Endothelial cell of umbilical vein (primary cell): ENCODE results near the gene SLC8A2.

Source experiments
- CTCF ChIP-seq, 2 donors: IDR thresholded peaks; 1 replicate in 1 of 2; 2 replicates in 1 of 2; pipeline ENCODE4 v1.5.1; 2011; ENCODE audit warnings: low read length in 2 of 2, mild to moderate bottlenecking in 2 of 2, moderate library complexity in 2 of 2, control low read depth in 1 of 2, inconsistent platforms in 1 of 2, low read depth in 1 of 2; ENCODE audit not compliant: insufficient read depth in 1 of 2; ENCODE audit errors: extremely low read depth in 1 of 2
- EZH2 ChIP-seq: IDR thresholded peaks from 2 replicates; pipeline ENCODE4 v1.6.1; 2012; ENCODE audit warnings: borderline replicate concordance, low read depth, mild to moderate bottlenecking, moderate library complexity, low read length, inconsistent platforms; ENCODE audit not compliant: severe bottlenecking
- FOS ChIP-seq: IDR thresholded peaks from 2 replicates; pipeline ENCODE4 v1.6.1; 2011; ENCODE audit warnings: mild to moderate bottlenecking, low read length, moderate library complexity, borderline replicate concordance; ENCODE audit not compliant: insufficient read depth
- GATA2 ChIP-seq: IDR thresholded peaks from 2 replicates; pipeline ENCODE4 v1.7.0; 2011; ENCODE audit warnings: low read depth, mild to moderate bottlenecking, moderate library complexity, mixed read lengths, low read length; ENCODE audit not compliant: insufficient read length, insufficient read depth
- JUN ChIP-seq: IDR thresholded peaks from 2 replicates; pipeline ENCODE4 v1.6.1; 2011; ENCODE audit warnings: borderline replicate concordance, low read depth; ENCODE audit not compliant: insufficient read length, insufficient read depth
- MYC ChIP-seq: IDR thresholded peaks from one replicate; pipeline ENCODE4 v1.6.1; 2011; ENCODE audit warnings: mild to moderate bottlenecking, low read depth, low read length
- POLR2A ChIP-seq: IDR thresholded peaks from 2 replicates; pipeline ENCODE4 v1.6.1; 2012; ENCODE audit warnings: low read depth, mild to moderate bottlenecking, control low read depth, low read length
- POLR2AphosphoS5 ChIP-seq: IDR thresholded peaks from 2 replicates; pipeline ENCODE4 v1.6.1; 2012; ENCODE audit warnings: low read depth, mild to moderate bottlenecking, control low read depth, low read length, moderate library complexity; ENCODE audit not compliant: insufficient read depth
- TF ChIP-seq, protein P1 (sequence below): IDR thresholded peaks from 2 replicates; pipeline ENCODE4 v1.6.1; 2011; ENCODE audit not compliant: insufficient read depth, insufficient read length

GRCh38 chr19:47490847-47491246 is 19.2 kb upstream of the SLC8A2 start:
- TF ChIP-seq CTCF (IDR thresholded peaks at IDR 0.05; ENCODE audit: extremely low read depth in 1 of 2, insufficient read depth in 1 of 2, low read depth in 1 of 2, low read length in 2 of 2) (no peak), POLR2A (no peak), GATA2 (no peak), POLR2AphosphoS5 (no peak), MYC (no peak), EZH2 (no peak), JUN (no peak), FOS (no peak)
- TF ChIP-seq, protein P1, sequence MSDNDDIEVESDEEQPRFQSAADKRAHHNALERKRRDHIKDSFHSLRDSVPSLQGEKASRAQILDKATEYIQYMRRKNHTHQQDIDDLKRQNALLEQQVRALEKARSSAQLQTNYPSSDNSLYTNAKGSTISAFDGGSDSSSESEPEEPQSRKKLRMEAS, result no peak
